Fibroblast of skin of back (primary cell): Measurements from ENCODE around the gene NEK9.
"Not testable (repeated sequence)": the region's sequence is repeated elsewhere in the genome, so short reads cannot be mapped to it uniquely, and the experiment has no call there.

Experiments used
- DNase-seq: peaks from one replicate; pipeline ENCODE4 v3.0.0-alpha.2; 2013

Gene NEK9

GRCh38 chr14:75098682-75099081, 28.2 kb downstream of the NEK9 start:
- no peak for DNase-seq

GRCh38 chr14:75098212-75098611, 28.6 kb downstream of the NEK9 start:
- no peak for DNase-seq

- DNase-seq: no peak
Observed at GRCh38 chr14:75096959-75097358, 29.9 kb downstream of the NEK9 start.

GRCh38 chr14:75095690-75096089, 31.2 kb downstream of the NEK9 start:
- DNase-seq: no peak

GRCh38 chr14:75094896-75095295, 32.0 kb downstream of the NEK9 start:
- peak; percentile 59 for DNase-seq

- DNase-seq: no peak
Observed at GRCh38 chr14:75092698-75093097, 34.1 kb downstream of the NEK9 start.

GRCh38 chr14:75091251-75091650, 35.6 kb downstream of the NEK9 start:
- DNase-seq: no peak

GRCh38 chr14:75090353-75090752, 36.5 kb downstream of the NEK9 start:
- peak; percentile 68 for DNase-seq

- DNase-seq: peak; percentile 63
Observed at GRCh38 chr14:75088566-75089373, 38.1 kb downstream of the NEK9 start.

GRCh38 chr14:75088153-75088552, 38.7 kb downstream of the NEK9 start:
- DNase-seq: no peak

GRCh38 chr14:75084513-75084912, 42.3 kb downstream of the NEK9 start:
- DNase-seq: no peak

- no peak for DNase-seq
Observed at GRCh38 chr14:75083271-75083670, 43.6 kb downstream of the NEK9 start.

GRCh38 chr14:75081660-75082229, 45.1 kb downstream of the NEK9 start:
- no peak for DNase-seq

GRCh38 chr14:75079521-75079920, 47.3 kb downstream of the NEK9 start:
- DNase-seq: no peak

- DNase-seq: no peak
Observed at GRCh38 chr14:75077794-75078193, 49.1 kb downstream of the NEK9 start.

- DNase-seq: no peak
Observed at GRCh38 chr14:75070383-75070782, 56.5 kb downstream of the NEK9 start.

- DNase-seq: no peak
Observed at GRCh38 chr14:75069811-75070145, 57.1 kb downstream of the NEK9 start.

GRCh38 chr14:75069121-75069810, 57.6 kb downstream of the NEK9 start, which contains the start of gene ZC2HC1C:
ZC2HC1C (plus strand) TSS chr14:75069641; CDS start chr14:75070574, 933 bp downstream.
- DNase-seq: peak; percentile 77

GRCh38 chr14:75068294-75069120, 58.3 kb downstream of the NEK9 start:
- no peak for DNase-seq

- DNase-seq: not testable (repeated sequence)
Observed at GRCh38 chr14:75067765-75068164, 59.1 kb downstream of the NEK9 start.

GRCh38 chr14:75067212-75067611, 59.6 kb downstream of the NEK9 start:
- no peak for DNase-seq

GRCh38 chr14:75066691-75067090, 60.2 kb downstream of the NEK9 start:
- no peak for DNase-seq

- no peak for DNase-seq
Observed at GRCh38 chr14:75064205-75064567, 62.7 kb downstream of the NEK9 start.
